Right ventricle myocardium inferior (tissue), 1 donor: ENCODE measurements around the gene TGDS. TPM values are rescaled to one million over a fixed set of nuclear protein-coding genes. Genes with fewer than 3 reads are reported as not detected.
"Not testable (repeated sequence)": the region's sequence is repeated elsewhere in the genome, so short reads cannot be mapped to it uniquely, and the experiment has no call there.

Experiments
- ATAC-seq: fragments of 200-7000 bp; cut with Tn5 transposase; one replicate; pipeline ENCODE4 v1.9.1; 2020; ENCODE audit warnings: mild to moderate bottlenecking, moderate library complexity
- DNase-seq: peaks from one replicate; pipeline ENCODE4 v3.0.0; 2021; ENCODE audit errors: missing footprints
- intact Hi-C: fragments of 100-400 bp; cut with DNase I; formaldehyde crosslinking; loops from one replicate; pipeline ENCODE4 v1.11.0; 2022
- long read RNA-seq: library from polyadenylated mRNA; unstranded; transcript quantifications from one replicate; pipeline ENCODE4 v2.0.0, GENCODE V29; 2021
- total RNA-seq: library from RNA; stranded (reverse); fragmentation: NEBNext Ultra II Directional; extraction: Animal tissue kit (Norgen Biotek cat#: 25700); gene quantifications from one replicate; pipeline ENCODE4 v1.2.1, GENCODE V29; 2021
- donor health status: DM: no; HTN: yes; CAD: no; lungs with severe emphysema.

TGDS gene
- 5.2 TPM for total RNA-seq
- long read RNA-seq, result 0 reads

- ATAC-seq (peak; percentile 99), DNase-seq (peak; percentile 96)
- intact Hi-C loops, result no loop called here
Observed at GRCh38 chr13:94595950-94596574, at the start of gene TGDS. TSS of gene TGDS (minus strand) at chr13:94596152. CDS start at chr13:94596136, 16 bp downstream.

DNA sequence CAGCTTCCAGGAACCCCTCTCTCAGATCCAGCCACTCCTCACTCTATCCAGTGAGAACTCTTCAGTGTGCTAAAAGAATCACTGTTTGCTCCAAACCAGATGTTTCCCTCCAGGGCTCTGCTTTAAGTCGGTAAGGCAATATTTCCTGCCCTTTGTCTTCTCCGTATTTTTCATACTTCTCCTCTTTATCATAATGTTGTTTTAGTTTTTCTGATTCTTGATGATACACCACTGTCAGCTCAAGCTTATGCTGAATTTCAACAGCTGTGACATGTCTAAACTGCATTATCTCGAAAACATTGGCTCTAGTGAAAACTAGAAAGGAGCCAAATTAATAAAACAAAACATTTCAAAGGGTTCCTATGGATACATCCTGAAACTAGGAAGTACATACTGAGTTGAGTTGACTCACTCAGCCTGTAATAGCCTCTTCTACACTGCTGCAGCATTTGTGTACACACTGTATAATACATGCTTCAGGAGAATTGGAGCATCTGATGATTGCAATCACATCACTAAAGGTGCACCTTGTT is 45.5 kb upstream of the TGDS start:
- intact Hi-C loops, result no loop called here
- ATAC-seq (peak; percentile 54), DNase-seq (no peak)

DNA sequence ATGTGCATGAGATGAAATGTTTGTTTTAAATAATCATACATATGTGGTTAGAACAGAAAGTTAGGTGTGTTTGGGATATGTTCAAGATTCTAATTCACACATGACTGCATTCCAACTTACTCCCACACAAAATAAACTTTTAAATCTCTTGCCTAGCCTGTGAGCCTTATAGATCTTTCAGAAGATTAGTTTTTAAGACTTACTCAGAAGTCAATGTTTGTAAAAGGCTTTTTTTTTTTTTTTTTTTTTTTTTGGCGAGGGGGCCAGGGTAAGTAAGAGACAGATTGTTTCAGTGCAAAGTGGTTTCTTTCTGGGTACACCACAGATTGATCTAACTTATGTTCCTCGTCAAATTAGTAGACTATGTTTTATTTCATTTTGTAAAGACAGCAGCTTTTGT is 44.8 kb upstream of the TGDS start:
- DNase-seq (no peak), ATAC-seq (no peak)
- intact Hi-C loops, result no loop called here

- DNase-seq, ATAC-seq, intact Hi-C loops: not testable (repeated sequence)
Observed at GRCh38 chr13:94637677-94638076, 41.7 kb upstream of the TGDS start.

DNA sequence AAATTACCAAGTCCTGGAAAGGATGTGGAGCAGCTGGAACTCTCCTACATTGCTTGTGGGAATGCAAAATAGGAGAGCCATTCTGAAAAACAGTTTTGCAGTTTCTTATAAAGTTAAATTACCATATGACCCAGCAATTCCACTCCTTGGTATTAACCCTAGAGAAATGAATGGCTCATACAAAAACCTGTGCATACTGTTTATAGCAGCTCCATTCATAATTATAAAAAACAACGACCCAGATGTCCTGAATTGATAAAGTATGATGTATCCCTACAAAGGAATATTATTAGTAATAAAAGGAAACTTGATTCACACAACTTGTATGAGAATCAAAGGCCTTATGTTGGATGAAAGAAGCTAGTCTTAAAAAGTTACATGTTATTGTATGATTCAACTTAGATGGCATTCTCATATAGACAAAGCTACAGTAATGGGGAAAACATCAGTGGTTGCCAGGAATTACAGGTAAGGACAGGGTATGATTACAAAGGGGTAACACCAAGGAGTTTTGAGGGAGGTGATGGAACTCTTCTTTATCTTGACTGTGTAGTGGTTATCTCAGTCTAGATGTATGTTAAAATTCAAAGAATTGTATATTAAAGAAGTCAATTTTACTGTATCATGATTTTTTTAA is 41.1 kb upstream of the TGDS start:
- ATAC-seq, result no peak
- intact Hi-C loops, result no loop called here
- DNase-seq, result no peak

DNA sequence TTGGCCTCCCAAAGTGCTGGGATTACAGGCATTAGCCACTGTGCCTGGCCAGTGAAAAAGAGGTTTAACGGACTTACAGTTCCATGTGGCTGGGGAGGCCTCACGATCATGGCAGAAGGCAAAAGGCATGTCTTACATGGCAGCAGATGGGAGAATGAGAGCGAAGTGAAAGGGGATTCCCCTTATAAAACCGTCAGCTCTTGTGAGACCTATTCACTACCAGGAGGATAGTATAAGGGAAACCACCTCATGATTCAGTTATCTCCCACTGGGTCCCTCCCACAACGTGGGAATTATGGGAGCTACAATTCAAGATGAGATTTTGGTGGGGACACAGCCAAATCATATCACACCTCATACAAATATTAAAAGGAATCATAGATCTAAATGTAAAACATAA is 40.1 kb upstream of the TGDS start:
- intact Hi-C loops, ATAC-seq, DNase-seq: not testable (repeated sequence)

GRCh38 chr13:94632226-94632980 is 36.5 kb upstream of the TGDS start:
- ATAC-seq (no peak), DNase-seq (no peak)
- intact Hi-C loops, result no loop called here

DNA sequence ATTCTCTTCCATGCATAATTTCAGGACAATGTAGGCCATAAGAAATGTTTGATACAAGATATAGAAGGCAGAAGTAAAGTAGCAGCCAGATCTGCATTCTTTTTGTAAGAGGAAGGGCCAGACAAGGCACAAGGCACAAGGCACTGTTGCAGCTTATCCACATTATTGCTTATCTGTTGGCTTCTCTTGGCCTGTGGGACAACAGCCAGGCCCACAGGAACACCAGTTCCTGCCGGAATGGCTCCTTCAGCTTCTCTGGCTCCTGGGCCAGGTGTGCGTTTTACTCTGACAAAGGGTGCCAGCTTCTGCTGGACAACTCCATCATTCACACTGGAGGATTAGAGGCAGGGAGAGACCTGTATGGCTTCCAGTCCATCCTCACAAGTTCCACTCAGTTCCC is 34.9 kb upstream of the TGDS start:
- intact Hi-C loops, result no loop called here
- DNase-seq, result no peak
- ATAC-seq, result no peak

DNA sequence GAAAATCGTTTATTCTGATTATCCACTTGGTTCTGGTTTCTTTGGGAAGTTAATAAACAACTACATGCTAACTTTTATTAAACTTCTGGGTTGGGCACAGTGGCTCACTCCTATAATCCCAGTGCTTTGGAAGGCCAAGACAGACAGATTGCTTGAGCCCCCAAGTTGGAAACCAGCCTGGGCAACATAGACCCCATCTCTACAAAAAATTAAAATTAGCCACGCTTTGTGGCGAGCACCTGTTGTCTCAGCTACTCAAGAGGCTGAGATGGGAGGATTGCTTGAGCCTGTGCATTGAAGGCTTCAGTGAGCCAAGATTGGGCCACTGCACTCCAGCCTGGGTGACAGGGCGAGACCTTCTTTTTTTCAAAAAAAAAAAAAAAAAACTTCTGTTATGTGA is 27.4 kb upstream of the TGDS start:
- ATAC-seq (no peak), DNase-seq (no peak)
- intact Hi-C loops, result no loop called here

GRCh38 chr13:94622344-94622743 is 26.4 kb upstream of the TGDS start:
- intact Hi-C loops, result no loop called here
- DNase-seq, result no peak
- ATAC-seq, result no peak

GRCh38 chr13:94620286-94620896 is 24.4 kb upstream of the TGDS start:
- no peak for DNase-seq
- no peak for ATAC-seq
- intact Hi-C loops, result no loop called here

DNA sequence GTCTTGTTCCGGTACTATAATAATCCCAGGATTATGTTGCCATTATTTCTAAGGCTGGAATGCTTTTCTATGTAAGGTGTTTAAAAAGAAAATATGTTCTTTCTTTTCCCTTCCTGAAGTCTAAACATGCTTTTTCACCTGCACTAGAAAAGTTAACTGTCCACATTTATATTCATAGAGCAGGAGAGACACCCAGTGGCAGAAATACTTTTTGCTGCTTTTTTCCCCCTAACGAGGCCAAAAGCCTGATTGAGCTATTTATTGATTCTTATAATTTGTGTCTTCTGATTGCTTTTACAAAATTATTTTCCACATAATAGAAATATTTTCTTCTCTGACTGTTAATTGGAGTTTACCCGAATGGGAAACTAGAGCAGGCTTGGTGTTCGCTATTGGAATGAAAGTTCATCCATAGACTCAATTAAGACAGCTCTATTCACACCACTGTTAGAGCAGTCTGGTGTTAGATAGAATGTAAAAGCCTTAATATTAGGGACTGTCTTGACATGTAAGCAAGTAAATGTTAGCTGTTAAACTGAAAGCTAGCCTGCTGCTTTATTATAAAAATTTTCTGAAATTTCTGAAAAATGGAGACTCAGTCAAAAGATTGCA is 21.5 kb upstream of the TGDS start:
- ATAC-seq (no peak), DNase-seq (no peak)
- intact Hi-C loops, result loop anchor here (2.0 kb wide), 1 partner anchor 183 kb away; no protein-coding TSS in a partner anchor

DNA sequence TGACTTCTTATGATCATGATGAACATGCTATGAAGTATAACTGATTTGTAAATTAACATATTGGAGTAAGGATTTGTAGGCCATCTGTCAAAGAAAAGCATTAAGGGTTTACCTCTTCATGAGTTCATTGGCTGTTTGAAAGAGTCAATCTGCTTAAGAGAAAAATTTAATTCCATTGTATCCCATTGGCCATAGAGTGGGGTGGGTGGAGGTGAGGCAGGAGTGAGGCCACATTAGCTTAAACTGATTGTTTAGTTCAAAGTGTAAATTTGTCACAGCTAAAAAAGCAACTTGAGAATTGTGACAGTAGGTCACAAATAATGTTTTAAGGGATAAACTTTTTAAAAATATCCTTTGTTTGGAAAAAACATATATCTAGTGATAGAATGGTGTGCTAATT is 17.1 kb upstream of the TGDS start:
- ATAC-seq (no peak), DNase-seq (no peak)
- intact Hi-C loops, result no loop called here

DNA sequence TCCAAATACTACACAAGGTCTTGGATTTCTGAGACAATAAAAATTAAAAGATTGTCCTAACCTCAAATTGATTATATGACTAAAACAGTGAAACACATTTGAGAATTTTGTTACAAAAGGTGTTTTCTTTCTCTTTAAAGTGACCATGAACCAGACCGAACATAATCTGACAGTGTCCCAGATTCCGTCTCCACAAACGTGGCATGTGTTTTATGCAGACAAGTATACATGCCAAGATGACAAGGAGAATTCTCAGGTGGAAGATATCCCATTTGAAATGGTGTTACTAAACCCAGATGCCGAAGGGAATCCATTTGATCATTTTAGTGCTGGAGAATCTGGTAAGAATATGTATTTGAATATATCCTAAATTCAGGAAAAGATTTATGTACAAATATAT is 16.1 kb upstream of the TGDS start:
- ATAC-seq (no peak), DNase-seq (no peak)
- intact Hi-C loops, result no loop called here

DNA sequence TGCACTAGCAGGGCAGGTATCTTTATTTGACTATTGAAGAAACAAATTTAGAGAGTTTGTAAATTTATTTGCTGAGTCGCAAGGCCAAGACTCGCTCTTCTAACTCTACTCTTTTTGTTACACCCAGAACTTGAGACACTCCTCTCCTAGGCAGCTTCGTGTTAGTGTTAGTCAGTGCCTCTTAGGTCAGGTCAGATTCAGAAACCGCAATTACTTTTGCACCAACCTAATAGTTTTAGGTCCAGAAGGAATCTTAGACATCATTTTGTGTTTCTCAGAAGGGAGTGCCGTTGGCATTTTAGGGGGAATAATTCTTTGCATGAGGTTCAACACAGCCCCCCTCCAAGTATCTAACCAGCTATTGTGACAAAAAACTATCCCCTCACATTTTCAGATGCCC is 14.5 kb upstream of the TGDS start:
- intact Hi-C loops, result no loop called here
- ATAC-seq (no peak), DNase-seq (no peak)

DNA sequence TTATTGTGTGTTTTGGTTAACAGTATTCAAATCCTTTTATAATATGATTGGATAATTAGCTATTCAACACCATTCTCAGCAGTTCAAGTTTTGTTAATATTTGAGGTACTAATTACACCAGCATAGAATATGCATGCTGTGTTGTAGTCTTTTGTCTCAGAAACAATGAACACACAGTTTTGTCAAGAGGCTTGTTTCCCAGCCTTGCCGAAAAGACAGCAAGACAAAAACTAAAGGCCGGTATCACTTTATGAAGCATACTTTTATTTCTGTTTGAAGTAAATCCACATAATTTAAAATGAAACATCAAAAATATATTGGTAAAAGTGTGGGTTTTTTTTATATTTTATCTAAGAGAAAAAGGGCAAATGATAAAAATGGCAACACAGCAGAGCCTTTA is 13.2 kb upstream of the TGDS start:
- ATAC-seq (no peak), DNase-seq (no peak)
- intact Hi-C loops, result no loop called here

DNA sequence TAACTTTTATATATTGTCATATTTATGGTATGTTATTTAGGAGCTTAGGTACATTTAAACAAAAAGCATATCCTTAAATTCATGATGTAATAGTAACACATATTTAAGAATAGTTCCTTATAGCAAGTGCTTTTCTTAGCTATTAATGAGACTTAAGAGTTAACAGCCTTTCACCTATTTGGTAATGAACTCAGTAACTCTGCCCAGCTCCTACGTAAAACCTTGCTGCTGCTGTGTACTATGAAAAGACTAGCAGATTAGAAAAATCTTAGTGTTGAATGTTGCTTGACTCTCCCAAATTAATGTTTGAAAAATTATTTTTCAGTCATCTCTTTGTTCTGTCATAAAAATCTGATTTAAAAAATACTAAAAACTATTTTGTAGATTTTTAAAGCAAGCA is 12.6 kb upstream of the TGDS start:
- DNase-seq (no peak), ATAC-seq (peak; percentile 69)
- intact Hi-C loops, result no loop called here

- no peak for ATAC-seq
Observed at GRCh38 chr13:94607939-94608338, 12.0 kb upstream of the TGDS start.

GRCh38 chr13:94607056-94607455 is 11.1 kb upstream of the TGDS start:
- no peak for ATAC-seq
- no peak for DNase-seq

More at GRCh38 chr13:94607939-94608338, 12.0 kb upstream of the TGDS start:
- intact Hi-C loops, result no loop called here
- no peak for DNase-seq

More at GRCh38 chr13:94607056-94607455, 11.1 kb upstream of the TGDS start:
- intact Hi-C loops, result no loop called here
